ENCODE measurements around the gene FERMT3.

FERMT3 gene

DNA sequence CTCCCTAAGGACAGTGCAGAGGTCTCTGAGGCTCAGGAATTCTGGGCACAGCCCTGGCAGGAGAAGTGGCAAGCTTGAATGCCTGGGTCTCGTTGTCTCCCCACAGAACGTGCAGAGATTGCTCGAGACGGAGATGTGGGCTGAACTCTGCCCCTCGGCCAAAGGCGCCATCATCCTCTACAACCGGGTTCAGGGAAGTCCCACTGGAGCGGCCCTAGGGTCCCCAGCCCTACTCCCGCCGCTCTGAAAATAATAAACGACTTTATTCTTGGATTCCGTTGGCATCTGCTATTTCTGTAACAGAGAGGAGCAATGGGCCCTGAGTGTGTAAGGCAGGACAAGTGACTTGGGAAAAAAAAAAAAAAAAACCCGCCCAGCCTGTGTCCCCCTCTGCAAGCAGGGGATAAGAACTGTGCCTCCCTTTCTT lies 23.2 kb downstream of the FERMT3 start:
- Histone ChIP-seq H3K4me3 (ENCODE audit: low read depth, low read length) (peak overlapping the region; percentile 76), H3K27ac (ENCODE audit: low read depth, low read length) (no peak overlapping the region), H3K4me1 (ENCODE audit: control insufficient read depth, insufficient read depth, low read length, unreplicated experiment) (peaks cover 16% of the 10 kb centered on the region), H3K27me3 (ENCODE audit: insufficient read depth, low read length) (no peaks in the 10 kb centered on the region), H3K79me2 (ENCODE audit: control insufficient read depth, insufficient read depth, low read length, unreplicated experiment) (peaks cover 15% of the 10 kb centered on the region), H2AFZ (ENCODE audit: low read length, unreplicated experiment) (no peak overlapping the region), H3K36me3 (ENCODE audit: insufficient read depth, low read length) (no peaks in the 10 kb centered on the region)

DNA sequence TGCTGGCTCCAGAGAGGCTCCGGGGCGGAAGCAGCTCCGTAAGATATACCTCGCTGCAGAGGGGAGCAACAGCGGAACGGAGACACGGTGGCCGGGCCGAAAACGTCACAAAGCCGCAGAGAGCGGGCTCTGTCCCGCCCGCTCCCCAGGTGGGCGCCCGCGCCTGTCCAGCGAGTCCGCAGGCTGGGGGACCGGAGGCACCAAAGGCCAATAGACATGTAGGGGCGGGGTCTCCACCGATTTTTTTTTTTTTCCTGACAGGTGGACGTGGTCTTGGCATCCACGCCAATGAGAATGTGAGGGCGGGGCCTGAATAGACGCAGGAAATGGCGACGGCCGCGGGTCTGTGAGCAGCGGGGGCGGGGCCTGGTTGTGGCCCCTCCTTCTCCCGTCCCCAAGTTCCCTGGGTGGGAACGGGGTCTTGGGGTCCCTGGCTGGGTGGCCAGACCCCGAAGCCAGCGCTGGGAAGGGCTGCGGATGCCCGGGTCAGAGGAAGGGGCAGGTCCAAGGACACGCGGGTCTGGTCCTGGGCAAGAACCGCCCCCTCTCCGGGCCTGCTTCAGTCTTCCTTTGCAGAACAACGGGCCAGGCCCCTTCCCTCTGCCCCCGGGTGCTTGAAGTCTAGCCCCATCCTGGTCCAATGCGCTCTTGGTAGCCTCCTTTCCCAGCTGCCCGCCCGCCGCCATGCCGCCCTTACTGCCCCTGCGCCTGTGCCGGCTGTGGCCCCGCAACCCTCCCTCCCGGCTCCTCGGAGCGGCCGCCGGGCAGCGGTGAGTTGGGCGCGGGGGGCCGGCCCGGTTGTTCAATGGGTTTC lies 23.9 kb downstream of the FERMT3 start, which contains the start of gene DNAJC4:
Gene DNAJC4 (plus strand): TSS at position 378 of the 814 bp plus-strand sequence. CDS start 307 bp downstream, at position 685.
- peak within 1 kb of the TSS; percentile 76 for H3K4me3 ChIP-seq (ENCODE audit: low read depth, low read length)
- no peaks in the 10 kb centered on the region for H3K36me3 ChIP-seq (ENCODE audit: insufficient read depth, low read length)
- peaks cover 20% of the 10 kb centered on the region for H3K79me2 ChIP-seq (ENCODE audit: control insufficient read depth, insufficient read depth, low read length, unreplicated experiment)
- no peaks in the 10 kb centered on the region for H3K27me3 ChIP-seq (ENCODE audit: insufficient read depth, low read length)
- peaks cover 10% of the 10 kb centered on the region for H3K4me1 ChIP-seq (ENCODE audit: control insufficient read depth, insufficient read depth, low read length, unreplicated experiment)
- peak within 1 kb of the TSS; percentile 70 for H2AFZ ChIP-seq (ENCODE audit: low read length, unreplicated experiment)
- no peak within 1 kb of the TSS for H3K27ac ChIP-seq (ENCODE audit: low read depth, low read length)

DNA sequence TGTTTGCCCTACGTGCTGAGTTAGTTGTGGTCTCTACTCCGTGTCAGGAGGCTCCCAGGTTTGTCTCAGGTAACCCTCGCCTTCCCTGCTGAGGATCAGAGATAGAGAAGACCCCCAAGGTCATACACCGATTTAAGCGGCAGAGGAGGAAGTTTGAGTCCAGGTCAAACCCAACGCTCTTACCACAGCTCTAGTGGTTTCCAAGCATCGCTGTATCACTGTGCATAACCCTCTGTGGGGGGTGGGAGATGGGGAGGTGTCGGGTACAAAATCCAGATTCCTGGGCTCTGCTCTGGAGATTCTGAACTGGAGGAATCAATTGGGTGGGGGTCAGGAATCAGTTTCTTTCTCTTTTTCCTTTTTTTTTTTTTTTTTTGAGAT lies 24.5 kb downstream of the FERMT3 start:
- Histone ChIP-seq H3K79me2 (ENCODE audit: control insufficient read depth, insufficient read depth, low read length, unreplicated experiment) (peaks cover 24% of the 10 kb centered on the region), H3K27me3 (ENCODE audit: insufficient read depth, low read length) (no peaks in the 10 kb centered on the region), H3K4me3 (ENCODE audit: low read depth, low read length) (peak overlapping the region; percentile 76), H2AFZ (ENCODE audit: low read length, unreplicated experiment) (peak overlapping the region; percentile 70), H3K4me1 (ENCODE audit: control insufficient read depth, insufficient read depth, low read length, unreplicated experiment) (peaks cover 8% of the 10 kb centered on the region), H3K36me3 (ENCODE audit: insufficient read depth, low read length) (no peaks in the 10 kb centered on the region), H3K27ac (ENCODE audit: low read depth, low read length) (no peak overlapping the region)

- no peaks in the 10 kb centered on the region for H3K36me3 ChIP-seq (ENCODE audit: insufficient read depth, low read length)
- H3K4me1 ChIP-seq (ENCODE audit: control insufficient read depth, insufficient read depth, low read length, unreplicated experiment) = peaks cover 8% of the 10 kb centered on the region
- H2AFZ ChIP-seq (ENCODE audit: low read length, unreplicated experiment) = no peak overlapping the region
- H3K27ac ChIP-seq (ENCODE audit: low read depth, low read length) = no peak overlapping the region
- H3K27me3 ChIP-seq (ENCODE audit: insufficient read depth, low read length) = no peaks in the 10 kb centered on the region
- peaks cover 22% of the 10 kb centered on the region for H3K79me2 ChIP-seq (ENCODE audit: control insufficient read depth, insufficient read depth, low read length, unreplicated experiment)
- H3K4me3 ChIP-seq (ENCODE audit: low read depth, low read length) = no peak overlapping the region; the same call in 1 of the 2 replicates
Measured at GRCh38 chr11:64231546-64231945, 25.0 kb downstream of the FERMT3 start.

DNA sequence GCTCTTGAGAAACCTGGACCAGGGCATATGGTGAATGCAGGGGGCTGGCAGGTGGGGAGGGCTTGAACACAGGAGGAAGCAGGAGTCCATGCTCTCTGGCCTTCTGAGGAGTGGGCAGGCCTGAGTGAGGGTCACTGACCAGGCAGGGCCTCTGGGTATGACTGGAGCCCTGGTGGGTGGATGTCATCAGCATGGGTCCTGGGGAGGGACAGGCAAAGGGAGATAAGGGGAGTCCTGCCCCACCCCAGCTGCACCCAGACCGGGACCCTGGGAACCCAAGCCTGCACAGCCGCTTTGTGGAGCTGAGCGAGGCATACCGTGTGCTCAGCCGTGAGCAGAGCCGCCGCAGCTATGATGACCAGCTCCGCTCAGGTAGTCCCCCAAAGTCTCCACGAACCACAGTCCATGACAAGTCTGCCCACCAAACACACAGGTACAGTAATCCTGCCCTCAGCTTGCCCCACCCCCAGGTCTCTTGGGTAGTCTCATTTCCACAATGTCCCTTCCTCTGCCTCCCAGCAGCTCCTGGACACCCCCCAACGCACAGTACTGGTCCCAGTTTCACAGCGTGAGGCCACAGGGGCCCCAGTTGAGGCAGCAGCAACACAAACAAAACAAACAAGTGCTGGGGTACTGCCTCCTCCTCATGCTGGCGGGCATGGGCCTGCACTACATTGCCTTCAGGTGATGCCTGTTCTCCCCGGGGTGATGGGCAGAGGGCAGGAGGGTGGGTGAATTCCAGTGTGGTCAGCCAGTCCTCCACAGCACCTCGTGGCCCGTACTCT lies 25.9 kb downstream of the FERMT3 start:
- peaks cover 7% of the 10 kb centered on the region for H3K4me1 ChIP-seq (ENCODE audit: control insufficient read depth, insufficient read depth, low read length, unreplicated experiment)
- no peak overlapping the region for H2AFZ ChIP-seq (ENCODE audit: low read length, unreplicated experiment)
- H3K27ac ChIP-seq (ENCODE audit: low read depth, low read length) = no peak overlapping the region
- H3K36me3 ChIP-seq (ENCODE audit: insufficient read depth, low read length) = no peaks in the 10 kb centered on the region
- peaks cover 13% of the 10 kb centered on the region for H3K79me2 ChIP-seq (ENCODE audit: control insufficient read depth, insufficient read depth, low read length, unreplicated experiment)
- no peaks in the 10 kb centered on the region for H3K27me3 ChIP-seq (ENCODE audit: insufficient read depth, low read length)
- H3K4me3 ChIP-seq (ENCODE audit: low read depth, low read length) = no peak overlapping the region

DNA sequence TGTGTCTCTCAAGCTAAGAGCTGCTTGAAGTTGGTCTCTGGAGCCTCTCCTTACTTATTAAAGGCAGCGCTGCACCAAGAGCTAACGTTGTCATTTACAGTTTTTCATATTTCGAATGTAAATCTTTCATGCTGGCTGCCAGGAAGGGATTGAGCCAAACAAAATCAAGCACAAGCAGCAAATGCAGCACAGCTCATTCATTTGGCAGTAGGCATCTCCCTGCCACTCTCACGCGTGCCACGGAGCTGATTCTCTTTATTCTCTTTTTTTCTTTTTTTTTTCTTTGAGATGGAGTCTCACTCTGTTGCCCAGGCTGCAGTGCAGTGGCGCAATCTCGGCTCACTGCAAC lies 26.4 kb downstream of the FERMT3 start:
- H3K4me3 ChIP-seq (ENCODE audit: low read depth, low read length) = no peak overlapping the region
- no peaks in the 10 kb centered on the region for H3K27me3 ChIP-seq (ENCODE audit: insufficient read depth, low read length)
- no peaks in the 10 kb centered on the region for H3K36me3 ChIP-seq (ENCODE audit: insufficient read depth, low read length)
- H3K79me2 ChIP-seq (ENCODE audit: control insufficient read depth, insufficient read depth, low read length, unreplicated experiment) = peaks cover 11% of the 10 kb centered on the region
- no peak overlapping the region for H3K27ac ChIP-seq (ENCODE audit: low read depth, low read length)
- H2AFZ ChIP-seq (ENCODE audit: low read length, unreplicated experiment) = no peak overlapping the region
- H3K4me1 ChIP-seq (ENCODE audit: control insufficient read depth, insufficient read depth, low read length, unreplicated experiment) = peaks cover 4% of the 10 kb centered on the region

DNA sequence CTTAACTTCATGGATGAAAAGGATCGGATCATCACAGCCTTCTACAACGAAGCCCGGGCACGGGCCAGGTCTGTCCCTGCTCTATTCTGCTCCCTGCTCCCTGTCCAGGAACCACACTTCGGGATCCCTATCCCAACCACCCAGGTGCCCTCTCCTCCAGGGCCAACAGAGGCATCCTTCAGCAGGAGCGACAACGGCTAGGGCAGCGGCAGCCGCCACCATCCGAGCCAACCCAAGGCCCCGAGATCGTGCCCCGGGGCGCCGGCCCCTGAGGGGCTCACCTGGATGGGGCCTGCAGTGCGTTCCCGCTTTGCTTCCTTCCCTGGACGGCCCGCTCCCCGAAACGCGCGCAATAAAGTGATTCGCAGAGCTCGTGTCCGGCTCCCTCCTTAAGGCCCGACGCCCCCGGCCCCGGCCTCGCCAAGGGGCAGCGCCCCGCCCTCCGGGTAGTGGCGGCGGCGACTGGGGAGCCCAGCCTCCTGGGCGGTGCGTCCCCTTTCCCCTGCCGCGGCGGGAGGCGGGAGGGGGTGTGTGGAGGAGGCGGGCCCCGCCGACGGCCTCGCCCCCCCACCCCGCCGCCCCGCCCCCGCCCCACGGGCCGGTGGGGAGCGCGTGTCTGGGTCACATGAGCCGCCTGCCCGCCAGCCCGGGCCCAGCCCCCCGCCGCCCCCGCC lies 27.5 kb downstream of the FERMT3 start, which contains the start of gene VEGFB:
Gene VEGFB (plus strand): TSS at position 672 of the 674 bp plus-strand sequence. CDS start 250 bp downstream, outside the sequence.
- Histone ChIP-seq H3K4me1 (ENCODE audit: control insufficient read depth, insufficient read depth, low read length, unreplicated experiment) (peaks cover 4% of the 10 kb centered on the region), H3K27ac (ENCODE audit: low read depth, low read length) (no peak within 1 kb of the TSS), H3K36me3 (ENCODE audit: insufficient read depth, low read length) (no peaks in the 10 kb centered on the region), H3K27me3 (ENCODE audit: insufficient read depth, low read length) (no peaks in the 10 kb centered on the region), H2AFZ (ENCODE audit: low read length, unreplicated experiment) (no peak within 1 kb of the TSS), H3K4me3 (ENCODE audit: low read depth, low read length) (peak within 1 kb of the TSS; percentile 88), H3K79me2 (ENCODE audit: control insufficient read depth, insufficient read depth, low read length, unreplicated experiment) (peaks cover 11% of the 10 kb centered on the region)

GRCh38 chr11:64234647-64235379 lies 28.3 kb downstream of the FERMT3 start:
- Histone ChIP-seq H2AFZ (ENCODE audit: low read length, unreplicated experiment) (no peak overlapping the region), H3K4me1 (ENCODE audit: control insufficient read depth, insufficient read depth, low read length, unreplicated experiment) (peaks cover 4% of the 10 kb centered on the region), H3K27me3 (ENCODE audit: insufficient read depth, low read length) (no peaks in the 10 kb centered on the region), H3K36me3 (ENCODE audit: insufficient read depth, low read length) (no peaks in the 10 kb centered on the region), H3K27ac (ENCODE audit: low read depth, low read length) (no peak overlapping the region), H3K79me2 (ENCODE audit: control insufficient read depth, insufficient read depth, low read length, unreplicated experiment) (peaks cover 11% of the 10 kb centered on the region), H3K4me3 (ENCODE audit: low read depth, low read length) (peak overlapping the region; percentile 84)

DNA sequence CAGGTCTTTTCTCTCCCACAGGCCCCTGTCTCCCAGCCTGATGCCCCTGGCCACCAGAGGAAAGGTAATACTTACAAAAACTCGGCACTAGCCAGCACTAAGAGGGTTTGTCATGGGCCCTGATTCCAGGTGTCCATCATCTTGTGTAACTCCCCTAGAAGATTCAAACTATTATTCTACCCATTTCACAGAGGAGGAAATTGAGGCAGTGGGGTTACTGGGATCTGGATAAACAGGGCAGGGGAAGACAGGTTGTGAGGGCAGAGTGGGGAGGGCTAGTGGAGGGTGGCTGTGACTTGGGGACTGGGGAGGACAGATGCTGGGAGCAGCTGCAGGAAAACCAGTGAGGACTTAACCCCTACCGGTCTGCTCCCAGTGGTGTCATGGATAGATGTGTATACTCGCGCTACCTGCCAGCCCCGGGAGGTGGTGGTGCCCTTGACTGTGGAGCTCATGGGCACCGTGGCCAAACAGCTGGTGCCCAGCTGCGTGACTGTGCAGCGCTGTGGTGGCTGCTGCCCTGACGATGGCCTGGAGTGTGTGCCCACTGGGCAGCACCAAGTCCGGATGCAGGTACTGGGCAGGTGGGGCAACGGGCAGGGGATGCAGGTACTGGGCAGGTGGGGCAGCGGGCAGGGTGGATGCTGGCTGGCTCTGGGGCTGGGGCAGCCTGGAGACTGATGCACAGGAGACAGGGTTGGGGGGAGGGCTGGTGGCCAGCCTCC lies 29.1 kb downstream of the FERMT3 start:
- Histone ChIP-seq H2AFZ (ENCODE audit: low read length, unreplicated experiment) (no peak overlapping the region), H3K27ac (ENCODE audit: low read depth, low read length) (no peak overlapping the region), H3K27me3 (ENCODE audit: insufficient read depth, low read length) (no peaks in the 10 kb centered on the region), H3K36me3 (ENCODE audit: insufficient read depth, low read length) (no peaks in the 10 kb centered on the region), H3K4me1 (ENCODE audit: control insufficient read depth, insufficient read depth, low read length, unreplicated experiment) (peaks cover 11% of the 10 kb centered on the region), H3K79me2 (ENCODE audit: control insufficient read depth, insufficient read depth, low read length, unreplicated experiment) (peaks cover 11% of the 10 kb centered on the region), H3K4me3 (ENCODE audit: low read depth, low read length) (peak overlapping the region; percentile 84)
